CD14-positive monocyte (primary cell): ENCODE data around the gene CD44. TPM values are rescaled to one million over a fixed set of nuclear protein-coding genes. Genes with fewer than 3 reads are reported as not detected.

Source experiments
- DNase-seq, 3 donors: peaks; one replicate each; pipeline ENCODE4 v3.0.0-alpha.2; 2011 to 2022
- H2AFZ ChIP-seq: 2 replicates; pipeline ENCODE4 v1.6.0; 2012; ENCODE audit warnings: mild to moderate bottlenecking, low read depth, low read length, inconsistent platforms; ENCODE audit not compliant: insufficient read depth, poor library complexity, severe bottlenecking
- H3K27ac ChIP-seq, 2 donors: 1 replicate in 1 of 2; 2 replicates in 1 of 2; pipeline ENCODE4 v1.5.1; 2012 to 2013; ENCODE audit warnings: low read length in 2 of 2, control low read depth in 1 of 2, inconsistent platforms in 1 of 2, low read depth in 1 of 2, mild to moderate bottlenecking in 1 of 2
- H3K27me3 ChIP-seq, 2 donors: one replicate each; pipeline versions ENCODE4 v1.6.0 to v1.6.1; 2011 to 2013; ENCODE audit warnings: low read length in 2 of 2; ENCODE audit not compliant: control insufficient read depth in 2 of 2, insufficient read depth in 2 of 2
- H3K36me3 ChIP-seq, 2 donors: replicated peaks in 1 of 2; 1 replicate in 1 of 2; 2 replicates in 1 of 2; pipeline versions ENCODE4 v1.5.1 to v1.6.1; 2012 to 2013; ENCODE audit warnings: low read length in 2 of 2, control low read depth in 1 of 2, inconsistent platforms in 1 of 2, mild to moderate bottlenecking in 1 of 2; ENCODE audit not compliant: insufficient read depth in 2 of 2, control insufficient read depth in 1 of 2
- H3K4me1 ChIP-seq, 2 donors: 1 replicate in 1 of 2; 2 replicates in 1 of 2; pipeline versions ENCODE4 v1.5.1 to v1.6.1; 2012 to 2013; ENCODE audit warnings: low read length in 2 of 2, control low read depth in 1 of 2, inconsistent platforms in 1 of 2, mild to moderate bottlenecking in 1 of 2, moderate library complexity in 1 of 2; ENCODE audit not compliant: insufficient read depth in 2 of 2, control insufficient read depth in 1 of 2
- H3K4me2 ChIP-seq: replicated peaks from 2 replicates; pipeline ENCODE3; 2012; ENCODE audit warnings: low read length, moderate library complexity, mild to moderate bottlenecking; ENCODE audit not compliant: poor library complexity, severe bottlenecking; ENCODE audit errors: extremely low read depth
- H3K4me3 ChIP-seq, 3 experiments: fragments of 200-600 bp in 1 of 3; sonication (generic) in 1 of 3; replicated peaks in 1 of 3; 1 replicate in 2 of 3; 2 replicates in 1 of 3; pipeline ENCODE4 v1.5.1; 2011 to 2013; ENCODE audit warnings: low read length in 3 of 3, mild to moderate bottlenecking in 3 of 3, control low read depth in 2 of 3, low read depth in 2 of 3, inconsistent platforms in 1 of 3, moderate library complexity in 1 of 3
- H3K79me2 ChIP-seq: 2 replicates; pipeline ENCODE4 v1.6.0; 2012; ENCODE audit warnings: mild to moderate bottlenecking, control low read depth, inconsistent platforms, low read length, moderate library complexity; ENCODE audit not compliant: insufficient read depth
- H3K9ac ChIP-seq: 2 replicates; pipeline ENCODE4 v1.6.0; 2017; ENCODE audit warnings: low read length, mild to moderate bottlenecking; ENCODE audit not compliant: insufficient read depth, poor library complexity, severe bottlenecking
- H3K9me3 ChIP-seq, 2 donors: replicated peaks in 1 of 2; 1 replicate in 1 of 2; 2 replicates in 1 of 2; pipeline versions ENCODE4 v1.5.1 to v1.6.1; 2012 to 2013; ENCODE audit warnings: low read length in 2 of 2, control low read depth in 1 of 2; ENCODE audit not compliant: control insufficient read depth in 1 of 2, insufficient read depth in 1 of 2
- H4K20me1 ChIP-seq: 2 replicates; pipeline ENCODE4 v1.6.0; 2012; ENCODE audit warnings: mild to moderate bottlenecking, low read length, control low read depth, moderate library complexity; ENCODE audit not compliant: insufficient read depth
- H3K27ac Mint-ChIP-seq, 7 donors: one replicate each; pipeline ENCODE4 v1.8.0; 2020; ENCODE audit warnings: mild to moderate bottlenecking in 7 of 7, mixed read lengths in 7 of 7, moderate library complexity in 6 of 7, inconsistent platforms in 2 of 7
- H3K27me3 Mint-ChIP-seq, 3 donors: one replicate each; pipeline ENCODE4 v1.8.0; 2021 to 2022; ENCODE audit warnings: low read depth in 3 of 3, mild to moderate bottlenecking in 3 of 3, mixed read lengths in 3 of 3, moderate library complexity in 3 of 3, inconsistent platforms in 1 of 3
- H3K36me3 Mint-ChIP-seq, 2 donors: one replicate each; pipeline ENCODE4 v1.8.0; 2020; ENCODE audit warnings: mixed read lengths in 2 of 2, inconsistent platforms in 1 of 2, mild to moderate bottlenecking in 1 of 2
- H3K4me1 Mint-ChIP-seq: one replicate; pipeline ENCODE4 v1.8.0; 2020; ENCODE audit warnings: mild to moderate bottlenecking, mixed read lengths
- H3K4me3 Mint-ChIP-seq, 2 donors: one replicate each; pipeline ENCODE4 v1.8.0; 2020; ENCODE audit warnings: mild to moderate bottlenecking in 2 of 2, mixed read lengths in 2 of 2, moderate library complexity in 1 of 2
- H3K9me3 Mint-ChIP-seq, 7 donors: one replicate each; pipeline ENCODE4 v1.8.0; 2020 to 2022; ENCODE audit warnings: mixed read lengths in 7 of 7, mild to moderate bottlenecking in 6 of 7, moderate library complexity in 6 of 7, inconsistent platforms in 2 of 7
- WGBS: methylation state at CpG from one replicate; pipeline ENCODE4 v1.1.5; 2013; ENCODE audit warnings: missing lambda C conversion rate; ENCODE audit not compliant: insufficient coverage; 5-methylcytosine and 5-hydroxymethylcytosine counted together
- intact Hi-C, 2 donors: fragments of 100-400 bp; cut with micrococcal nuclease; formaldehyde crosslinking; loops; one replicate each; pipeline versions ENCODE4 v1.15.0 to v1.15.1; 2023
- polyA plus RNA-seq, 3 donors: library from polyadenylated mRNA; depleted of rRNA in 1 of 3; unstranded in 2 of 3; stranded (reverse) in 1 of 3; fragments of 300-500 nt in 2 of 3; fragments of >200 nt in 1 of 3; fragmentation: Illumina TruSeq in 2 of 3; gene quantifications; 1 replicate in 2 of 3; 2 replicates in 1 of 3; pipeline ENCODE4 v1.2.3, GENCODE V29; 2012 to 2021
- TF ChIP-seq, protein P1 (sequence below): fragments of 200-600 bp; IDR thresholded peaks from one replicate; pipeline ENCODE4 v1.8.0; 2022; ENCODE audit warnings: antibody characterized with exemption, mild to moderate bottlenecking

CD44 gene
- polyA plus RNA-seq, 3 donors, result 415 to 866 (median 531) TPM

DNA sequence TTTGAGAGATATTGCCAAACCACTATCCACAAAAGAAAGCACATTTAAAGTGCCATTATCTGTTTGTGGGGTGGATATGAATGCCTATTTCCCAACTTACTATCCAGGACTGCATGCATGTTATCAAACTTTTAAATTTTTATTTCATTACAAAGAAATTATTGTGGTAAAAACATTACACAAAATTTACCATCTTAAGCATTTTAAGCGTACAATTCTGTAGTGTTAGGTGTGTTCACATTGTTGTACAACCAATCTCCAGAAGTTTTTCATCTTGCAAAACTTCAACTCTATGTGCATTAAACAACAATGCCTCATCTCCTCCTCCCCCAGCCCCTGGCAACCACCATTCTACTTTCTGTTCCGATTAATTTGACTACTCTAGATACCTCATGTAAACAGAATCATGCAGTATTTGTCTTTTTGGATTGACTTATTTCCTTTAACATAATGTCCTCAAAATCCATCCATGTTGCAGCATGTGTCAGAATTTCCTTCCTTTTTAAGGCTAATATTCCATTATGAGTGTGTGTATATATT, 17.6 kb upstream of the CD44 start:
- H3K4me3 ChIP-seq, result no peak overlapping the region
- no peak overlapping the region for H3K27ac ChIP-seq
- Mint-ChIP-seq H3K27me3 (peaks cover 0 to 3% (median 1%) of the 10 kb centered on the region in 3 donors), H3K4me1 (peaks cover 4% of the 10 kb centered on the region), H3K9me3 (peaks cover 0 to 2% (median 0%) of the 10 kb centered on the region in 7 donors), H3K36me3 (no peaks in the 10 kb centered on the region), H3K4me3 (no peak overlapping the region), H3K27ac (no peak overlapping the region)
- no peak for DNase-seq
- TF ChIP-seq, protein P1, sequence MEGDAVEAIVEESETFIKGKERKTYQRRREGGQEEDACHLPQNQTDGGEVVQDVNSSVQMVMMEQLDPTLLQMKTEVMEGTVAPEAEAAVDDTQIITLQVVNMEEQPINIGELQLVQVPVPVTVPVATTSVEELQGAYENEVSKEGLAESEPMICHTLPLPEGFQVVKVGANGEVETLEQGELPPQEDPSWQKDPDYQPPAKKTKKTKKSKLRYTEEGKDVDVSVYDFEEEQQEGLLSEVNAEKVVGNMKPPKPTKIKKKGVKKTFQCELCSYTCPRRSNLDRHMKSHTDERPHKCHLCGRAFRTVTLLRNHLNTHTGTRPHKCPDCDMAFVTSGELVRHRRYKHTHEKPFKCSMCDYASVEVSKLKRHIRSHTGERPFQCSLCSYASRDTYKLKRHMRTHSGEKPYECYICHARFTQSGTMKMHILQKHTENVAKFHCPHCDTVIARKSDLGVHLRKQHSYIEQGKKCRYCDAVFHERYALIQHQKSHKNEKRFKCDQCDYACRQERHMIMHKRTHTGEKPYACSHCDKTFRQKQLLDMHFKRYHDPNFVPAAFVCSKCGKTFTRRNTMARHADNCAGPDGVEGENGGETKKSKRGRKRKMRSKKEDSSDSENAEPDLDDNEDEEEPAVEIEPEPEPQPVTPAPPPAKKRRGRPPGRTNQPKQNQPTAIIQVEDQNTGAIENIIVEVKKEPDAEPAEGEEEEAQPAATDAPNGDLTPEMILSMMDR, result no peak
- H2AFZ ChIP-seq, result no peak overlapping the region
- H3K4me1 ChIP-seq, result no peaks in the 10 kb centered on the region
- H4K20me1 ChIP-seq, result no peaks in the 10 kb centered on the region
- H3K4me2 ChIP-seq, result no peak overlapping the region
- H3K27me3 ChIP-seq, result no peaks in the 10 kb centered on the region
- H3K36me3 ChIP-seq, result no peaks in the 10 kb centered on the region
- H3K79me2 ChIP-seq, result no peaks in the 10 kb centered on the region
- intact Hi-C loops, result no loop called here
- H3K9ac ChIP-seq, result no peak overlapping the region
- H3K9me3 ChIP-seq, result no peaks in the 10 kb centered on the region
- WGBS, result no CpG with 5 or more reads among the region's 2 CpGs

DNA sequence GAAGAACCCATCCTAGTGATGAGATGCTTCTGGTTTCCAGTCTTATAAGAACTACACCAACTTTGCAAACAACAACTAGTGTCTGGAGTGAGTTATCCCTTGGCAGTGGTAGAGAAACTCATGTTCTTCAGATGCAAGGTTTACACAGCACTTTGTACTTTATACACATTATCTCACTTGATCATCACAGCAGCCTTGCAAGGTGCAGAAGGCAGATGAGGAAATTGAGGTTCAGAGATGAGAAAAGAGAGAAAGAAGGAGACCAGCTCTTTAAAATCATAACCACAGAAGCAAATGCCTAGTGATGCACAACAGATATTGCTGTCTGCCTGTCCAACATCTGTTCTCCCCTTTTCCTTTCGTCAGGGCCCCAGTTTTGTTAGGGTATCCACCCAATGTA, 16.7 kb upstream of the CD44 start:
- H3K4me2 ChIP-seq, result no peak overlapping the region

More for the DNA sequence above, 16.7 kb upstream of the CD44 start:
- Histone ChIP-seq H3K27me3 (no peaks in the 10 kb centered on the region), H3K79me2 (no peaks in the 10 kb centered on the region), H3K9me3 (no peaks in the 10 kb centered on the region), H2AFZ (no peak overlapping the region), H3K9ac (no peak overlapping the region), H3K4me3 (no peak overlapping the region), H3K27ac (no peak overlapping the region), H3K36me3 (no peaks in the 10 kb centered on the region), H3K4me1 (no peaks in the 10 kb centered on the region), H4K20me1 (no peaks in the 10 kb centered on the region)
- DNase-seq, result no peak
- intact Hi-C loops, result no loop called here
- Mint-ChIP-seq H3K4me3 (no peak overlapping the region), H3K4me1 (peaks cover 7% of the 10 kb centered on the region), H3K27me3 (peaks cover 3% of the 10 kb centered on the region in 3 donors), H3K36me3 (no peaks in the 10 kb centered on the region), H3K9me3 (peaks cover 0 to 2% (median 0%) of the 10 kb centered on the region in 7 donors), H3K27ac (no peak overlapping the region)
- TF ChIP-seq, protein P1, result no peak
- no CpG with 5 or more reads among the region's 1 CpG for WGBS
